Fibroblast of lung (primary cell): ENCODE results near the gene PPIP5K1. TPM values are rescaled to one million over a fixed set of nuclear protein-coding genes. Genes with fewer than 3 reads are reported as not detected.
"Not testable (repeated sequence)": the region's sequence is repeated elsewhere in the genome, so short reads cannot be mapped to it uniquely, and the experiment has no call there.

ENCODE experiments used
- DNase-seq, 2 donors: peaks; one replicate each; pipeline versions ENCODE4 v3.0.0 to v3.0.0-alpha.2; 2010; ENCODE audit warnings: low read depth in 2 of 2
- H2AFZ ChIP-seq: 2 replicates; pipeline ENCODE4 v1.5.1; 2012; ENCODE audit warnings: low read length, control low read depth, inconsistent platforms
- H3K27ac ChIP-seq: 2 replicates; pipeline ENCODE4 v1.5.1; 2011; ENCODE audit warnings: low read length, control low read depth; ENCODE audit not compliant: insufficient read depth
- H3K27me3 ChIP-seq: 2 replicates; pipeline ENCODE4 v1.5.1; 2011; ENCODE audit warnings: mild to moderate bottlenecking, low read length; ENCODE audit not compliant: control insufficient read depth, insufficient read depth
- H3K36me3 ChIP-seq: 2 replicates; pipeline ENCODE4 v1.5.1; 2011; ENCODE audit warnings: low read length; ENCODE audit not compliant: control insufficient read depth, insufficient read depth
- H3K4me1 ChIP-seq: 2 replicates; pipeline ENCODE4 v1.5.1; 2011; ENCODE audit warnings: low read length; ENCODE audit not compliant: control insufficient read depth, insufficient read depth; ENCODE audit errors: extremely low read depth
- H3K4me2 ChIP-seq: 2 replicates; pipeline ENCODE4 v1.5.1; 2011; ENCODE audit warnings: low read length, control low read depth; ENCODE audit not compliant: insufficient read depth; ENCODE audit errors: extremely low read depth
- H3K4me3 ChIP-seq, 4 experiments: fragments of 200-600 bp in 1 of 4; sonication (generic) in 1 of 4; replicated peaks in 1 of 4; 2 replicates each; pipeline ENCODE4 v1.5.1; 2011 to 2016; ENCODE audit warnings: low read length in 4 of 4, low read depth in 3 of 4, mild to moderate bottlenecking in 3 of 4, control low read depth in 2 of 4, inconsistent platforms in 1 of 4, mixed read lengths in 1 of 4; ENCODE audit not compliant: insufficient read depth in 1 of 4; ENCODE audit errors: control extremely low read depth in 1 of 4
- H3K79me2 ChIP-seq: 2 replicates; pipeline ENCODE4 v1.5.1; 2012; ENCODE audit warnings: mild to moderate bottlenecking, low read length, inconsistent platforms; ENCODE audit not compliant: control insufficient read depth, insufficient read depth
- H3K9ac ChIP-seq: 2 replicates; pipeline ENCODE4 v1.5.1; 2011; ENCODE audit warnings: mild to moderate bottlenecking, low read length, control low read depth; ENCODE audit not compliant: insufficient read depth
- H3K9me3 ChIP-seq: 2 replicates; pipeline ENCODE4 v1.5.1; 2012; ENCODE audit warnings: low read depth, low read length; ENCODE audit not compliant: control insufficient read depth, insufficient read depth
- H4K20me1 ChIP-seq: 2 replicates; pipeline ENCODE4 v1.5.1; 2011; ENCODE audit warnings: low read length; ENCODE audit not compliant: control insufficient read depth, insufficient read depth; ENCODE audit errors: extremely low read depth
- EZH2 ChIP-seq: IDR thresholded peaks from 2 replicates; pipeline ENCODE4 v1.5.1; 2012; ENCODE audit warnings: low read length, control low read depth, mild to moderate bottlenecking; ENCODE audit errors: missing control alignments
- polyA plus RNA-seq, 2 donors: library from polyadenylated mRNA; depleted of rRNA in 1 of 2; stranded (reverse) in 1 of 2; unstranded in 1 of 2; fragments of >200 nt; gene quantifications; 2 replicates each; pipeline ENCODE4 v1.2.1, GENCODE V29; 2011 to 2012; ENCODE audit warnings: missing spikeins in 1 of 2
- total RNA-seq: library from RNA; depleted of rRNA; stranded (reverse); fragments of >200 nt; gene quantifications from 2 replicates; pipeline ENCODE4 v1.2.1, GENCODE V29; 2014
- TF ChIP-seq, protein P1 (sequence below), 2 donors: IDR thresholded peaks in 1 of 2; conservative IDR thresholded peaks in 1 of 2; 1 replicate in 1 of 2; 2 replicates in 1 of 2; pipeline ENCODE4 v1.5.1; 2011 to 2012; ENCODE audit warnings: low read length in 2 of 2, control low read depth in 1 of 2, inconsistent platforms in 1 of 2, low read depth in 1 of 2, mild to moderate bottlenecking in 1 of 2

Gene PPIP5K1
- total and polyA plus RNA-seq, 2 donors (not counting 1 experiment from before 2014, with no cell fraction given) = 19.6 to 40.8 TPM

DNA sequence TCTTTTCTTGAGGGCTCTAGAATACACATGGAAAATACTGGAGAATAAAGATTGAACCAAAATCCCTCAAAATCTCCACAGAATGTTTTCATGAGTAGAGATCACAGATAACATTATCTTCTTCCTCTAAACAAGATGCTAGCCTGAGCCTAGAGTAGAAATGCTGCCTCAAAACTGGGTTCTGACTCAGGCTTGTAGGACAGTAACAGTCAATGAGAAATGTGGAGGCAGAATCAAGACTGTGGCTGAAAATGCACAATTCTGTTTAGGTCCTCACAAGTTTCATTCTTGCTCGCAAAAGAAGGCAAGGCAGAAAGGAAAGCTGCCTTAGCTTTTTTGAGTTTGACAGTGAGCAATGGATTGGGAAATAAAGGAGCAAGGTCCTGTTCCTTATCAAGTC is 15.4 kb downstream of the PPIP5K1 start:
- not testable (repeated sequence) for H3K4me1 ChIP-seq, H4K20me1 ChIP-seq, H3K4me2 ChIP-seq, H3K27ac ChIP-seq, H2AFZ ChIP-seq, H3K27me3 ChIP-seq, H3K36me3 ChIP-seq, H3K4me3 ChIP-seq, H3K79me2 ChIP-seq, H3K9ac ChIP-seq, H3K9me3 ChIP-seq, DNase-seq

DNA sequence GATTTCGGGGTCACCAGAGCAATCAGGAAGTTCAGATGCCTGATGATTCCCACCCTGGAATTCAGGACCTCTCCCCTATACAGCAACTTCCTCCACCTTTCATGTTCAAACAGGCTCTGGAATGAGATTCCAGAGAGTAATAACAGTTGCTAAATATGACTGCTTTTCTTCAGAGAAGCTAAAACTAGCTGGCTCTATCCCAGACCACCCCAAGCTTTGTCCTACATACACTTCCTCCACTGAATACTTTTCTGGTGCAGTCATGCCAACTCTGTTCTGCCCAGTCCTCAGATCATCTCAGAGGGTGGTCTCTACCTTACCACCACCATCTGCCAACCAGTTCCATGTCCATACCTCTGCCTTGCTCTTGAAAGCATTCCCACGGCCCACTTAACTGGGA is 23.4 kb downstream of the PPIP5K1 start:
- not testable (repeated sequence) for H3K4me1 ChIP-seq, H2AFZ ChIP-seq, DNase-seq, H3K79me2 ChIP-seq, H3K4me2 ChIP-seq, H3K27ac ChIP-seq, H3K9me3 ChIP-seq, H4K20me1 ChIP-seq, H3K9ac ChIP-seq, H3K4me3 ChIP-seq, H3K27me3 ChIP-seq, H3K36me3 ChIP-seq

DNA sequence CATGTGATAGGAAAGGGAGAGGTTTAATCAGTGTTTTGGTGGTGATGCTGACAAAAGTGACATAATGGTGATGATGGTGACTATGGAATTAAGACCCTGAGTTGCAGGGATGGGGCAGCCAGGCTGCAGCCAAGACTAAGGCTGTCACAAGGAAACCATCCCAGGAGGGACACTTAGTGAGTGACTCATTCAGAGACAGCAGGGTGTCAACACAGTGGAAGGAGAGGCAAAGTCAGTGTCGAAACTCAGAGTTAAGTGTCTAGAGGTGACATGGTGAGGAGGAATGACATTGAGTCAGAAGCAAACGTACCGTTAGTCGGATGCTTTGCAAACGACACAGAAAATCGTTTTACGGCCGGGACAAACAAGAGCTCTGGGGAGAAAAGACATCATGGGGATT is 26.2 kb downstream of the PPIP5K1 start:
- H3K4me2 ChIP-seq, H3K4me1 ChIP-seq, DNase-seq, H3K9me3 ChIP-seq, H3K4me3 ChIP-seq, H4K20me1 ChIP-seq, H3K27me3 ChIP-seq, H3K9ac ChIP-seq, H3K27ac ChIP-seq, H3K36me3 ChIP-seq, H3K79me2 ChIP-seq, H2AFZ ChIP-seq: not testable (repeated sequence)

DNA sequence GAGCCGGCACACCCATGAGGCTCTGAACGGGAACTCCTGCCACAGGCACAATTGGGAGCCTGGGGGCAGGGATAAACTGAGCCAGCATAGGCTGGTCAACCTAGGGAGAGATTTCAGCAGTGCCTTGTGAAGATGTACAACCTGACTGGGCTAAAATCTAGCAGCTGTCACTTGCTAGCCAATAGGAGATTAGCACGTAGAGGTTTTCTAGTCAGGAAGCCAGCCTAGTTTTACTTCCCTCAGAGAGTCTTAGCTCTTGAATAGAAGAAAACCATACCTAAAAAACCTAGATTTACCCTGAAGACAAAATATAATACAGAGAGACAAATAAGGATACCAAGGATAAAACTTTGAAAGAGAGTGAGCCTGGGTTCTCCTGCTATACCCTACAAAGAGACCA is 27.3 kb downstream of the PPIP5K1 start:
- DNase-seq, H3K4me1 ChIP-seq, H3K79me2 ChIP-seq, H3K4me2 ChIP-seq, H4K20me1 ChIP-seq, H3K4me3 ChIP-seq, H3K9ac ChIP-seq, H3K36me3 ChIP-seq, H3K27ac ChIP-seq, H2AFZ ChIP-seq, H3K9me3 ChIP-seq, H3K27me3 ChIP-seq: not testable (repeated sequence)

DNA sequence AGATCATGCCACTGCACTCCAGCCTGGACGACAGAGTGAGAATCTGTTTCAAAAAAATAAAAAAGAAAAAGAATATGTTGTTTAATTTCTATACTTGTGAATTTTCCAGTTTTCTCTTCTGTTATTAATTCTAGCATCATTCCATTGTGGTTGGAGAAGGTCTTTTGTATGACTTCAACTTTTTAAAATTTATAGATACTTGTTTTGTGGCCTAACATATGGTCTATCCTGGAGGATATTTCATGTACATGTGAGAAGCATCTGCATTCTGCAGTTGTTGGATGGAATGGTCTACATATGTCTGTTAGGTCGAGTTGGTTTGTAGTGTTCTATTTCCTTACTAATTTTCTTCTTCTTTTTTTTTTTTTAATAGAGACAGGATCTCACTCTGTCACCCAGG is 37.0 kb downstream of the PPIP5K1 start:
- Histone ChIP-seq H3K36me3 (no peaks in the 10 kb centered on the region), H3K9me3 (no peaks in the 10 kb centered on the region), H3K4me2 (no peak overlapping the region), H3K9ac (no peak overlapping the region), H2AFZ (no peak overlapping the region), H3K4me3 (no peak overlapping the region), H3K27ac (no peak overlapping the region), H3K27me3 (no peaks in the 10 kb centered on the region), H3K79me2 (no peaks in the 10 kb centered on the region), H4K20me1 (no peaks in the 10 kb centered on the region), H3K4me1 (no peaks in the 10 kb centered on the region)
- no peak for DNase-seq
- TF ChIP-seq, protein P1, sequence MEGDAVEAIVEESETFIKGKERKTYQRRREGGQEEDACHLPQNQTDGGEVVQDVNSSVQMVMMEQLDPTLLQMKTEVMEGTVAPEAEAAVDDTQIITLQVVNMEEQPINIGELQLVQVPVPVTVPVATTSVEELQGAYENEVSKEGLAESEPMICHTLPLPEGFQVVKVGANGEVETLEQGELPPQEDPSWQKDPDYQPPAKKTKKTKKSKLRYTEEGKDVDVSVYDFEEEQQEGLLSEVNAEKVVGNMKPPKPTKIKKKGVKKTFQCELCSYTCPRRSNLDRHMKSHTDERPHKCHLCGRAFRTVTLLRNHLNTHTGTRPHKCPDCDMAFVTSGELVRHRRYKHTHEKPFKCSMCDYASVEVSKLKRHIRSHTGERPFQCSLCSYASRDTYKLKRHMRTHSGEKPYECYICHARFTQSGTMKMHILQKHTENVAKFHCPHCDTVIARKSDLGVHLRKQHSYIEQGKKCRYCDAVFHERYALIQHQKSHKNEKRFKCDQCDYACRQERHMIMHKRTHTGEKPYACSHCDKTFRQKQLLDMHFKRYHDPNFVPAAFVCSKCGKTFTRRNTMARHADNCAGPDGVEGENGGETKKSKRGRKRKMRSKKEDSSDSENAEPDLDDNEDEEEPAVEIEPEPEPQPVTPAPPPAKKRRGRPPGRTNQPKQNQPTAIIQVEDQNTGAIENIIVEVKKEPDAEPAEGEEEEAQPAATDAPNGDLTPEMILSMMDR (conservative IDR thresholded peaks at IDR 0.05 in 1 of 2, IDR thresholded peaks at IDR 0.05 in 1 of 2; ENCODE audit: low read depth in 1 of 2, low read length in 2 of 2) = no peak
- no peak for TF ChIP-seq EZH2
